AG08395 (cell line): ENCODE measurements around the gene TGFBR3.
"Not testable (repeated sequence)": the region's sequence is repeated elsewhere in the genome, so short reads cannot be mapped to it uniquely, and the experiment has no call there.

Experiments
- DNase-seq: peaks from one replicate; pipeline ENCODE4 v3.0.0; 2012; ENCODE audit warnings: mixed read lengths, low spot score

The TGFBR3 gene

DNA sequence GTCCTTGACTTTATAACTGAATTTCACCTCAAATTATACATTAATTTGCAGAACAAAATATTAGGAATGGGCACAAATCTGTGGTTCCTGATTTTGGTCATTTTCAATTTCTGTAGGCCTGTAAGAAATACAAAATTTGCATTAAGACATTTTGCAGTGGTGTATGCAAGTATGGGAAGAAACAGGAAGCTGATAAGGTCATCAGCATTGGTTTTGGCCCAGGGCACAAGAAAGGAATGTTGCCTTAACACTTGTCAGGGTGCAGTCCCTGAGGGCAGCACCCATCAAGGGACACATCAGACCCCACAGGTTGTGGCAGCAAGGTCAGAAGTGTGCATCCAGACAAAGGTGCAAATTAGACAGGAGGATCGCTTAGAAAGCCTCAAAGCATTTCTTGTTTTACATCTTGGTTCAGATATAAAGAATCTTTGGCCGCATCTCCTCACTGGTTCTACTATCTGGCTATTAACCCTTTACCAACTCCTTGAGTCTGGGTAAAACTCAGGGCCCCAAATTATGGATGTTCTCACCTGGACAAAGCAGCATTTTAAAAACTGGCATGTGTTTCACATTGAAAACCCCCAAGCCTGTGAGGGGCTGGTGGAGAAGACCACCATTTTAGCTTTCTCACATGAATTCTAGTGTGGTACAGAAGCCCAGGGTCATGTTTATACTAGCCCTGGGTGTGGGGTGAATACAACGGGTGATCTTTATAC, 202.9 kb downstream of the TGFBR3 start:
- DNase-seq = no peak

DNA sequence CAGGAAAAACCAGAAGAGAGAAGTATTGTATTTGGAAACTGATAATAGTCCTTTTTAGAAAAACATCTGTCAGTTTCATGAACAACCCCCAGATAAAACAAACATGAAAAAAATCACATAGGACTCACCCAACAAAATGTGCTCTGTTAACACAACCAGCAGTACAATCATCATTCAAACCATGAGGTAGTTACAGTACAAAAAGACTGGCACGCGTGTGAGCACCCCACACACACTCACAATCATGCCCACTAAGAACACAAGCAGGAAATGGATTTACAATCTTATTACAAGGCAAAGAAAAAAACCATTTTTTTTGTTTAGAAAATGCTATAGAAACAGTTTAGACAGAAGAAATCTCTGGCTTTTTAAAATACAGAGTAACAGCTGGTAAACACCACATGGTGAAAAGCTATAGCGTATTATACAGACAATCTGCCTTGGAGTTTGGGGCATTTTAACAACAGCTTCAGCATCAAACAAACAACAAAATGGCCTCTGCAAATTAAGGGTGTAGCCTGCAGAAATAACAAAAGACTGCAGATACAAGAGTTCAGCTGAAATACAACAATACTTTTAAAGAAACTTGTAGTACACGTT, 205.3 kb downstream of the TGFBR3 start:
- no peak for DNase-seq

DNA sequence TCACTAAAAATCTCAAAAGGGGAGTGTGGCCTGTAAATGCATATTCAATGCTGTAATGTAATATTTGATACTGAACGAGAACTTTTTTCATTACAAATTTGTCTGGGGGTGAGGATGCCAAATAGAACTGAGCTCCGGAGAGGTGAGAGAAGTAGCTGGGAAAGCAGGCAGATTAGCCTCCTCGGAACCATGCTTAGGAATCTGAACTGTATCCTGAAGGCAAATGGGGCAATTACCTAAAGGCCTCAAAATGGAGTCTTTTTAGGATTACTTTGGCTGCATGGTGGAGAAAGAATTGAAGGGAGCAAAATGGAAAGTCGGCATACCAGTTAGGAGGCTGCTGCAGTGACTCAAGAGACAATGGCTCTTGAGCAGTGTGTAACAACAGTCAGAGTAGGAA, 206.5 kb downstream of the TGFBR3 start:
- no peak for DNase-seq

DNA sequence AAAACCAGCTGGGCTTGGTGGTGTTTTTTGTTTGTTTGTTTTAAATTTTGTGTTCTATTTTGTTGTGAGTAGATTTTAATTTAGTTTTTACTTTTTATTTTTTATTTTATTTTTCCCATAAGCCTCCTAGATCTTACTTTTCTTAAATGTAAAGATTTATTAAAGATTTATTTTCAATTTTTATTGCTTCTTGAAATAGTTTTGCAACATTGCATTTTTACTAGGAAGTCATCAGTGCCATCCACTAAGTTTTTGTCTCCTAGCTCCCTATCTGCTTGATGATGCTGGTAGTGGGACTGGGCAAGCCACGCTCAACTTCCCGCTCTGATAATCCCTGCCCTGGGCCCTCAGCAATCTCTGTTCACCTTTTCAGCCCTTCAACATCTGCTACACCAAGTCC, 209.9 kb downstream of the TGFBR3 start:
- no peak for DNase-seq

DNA sequence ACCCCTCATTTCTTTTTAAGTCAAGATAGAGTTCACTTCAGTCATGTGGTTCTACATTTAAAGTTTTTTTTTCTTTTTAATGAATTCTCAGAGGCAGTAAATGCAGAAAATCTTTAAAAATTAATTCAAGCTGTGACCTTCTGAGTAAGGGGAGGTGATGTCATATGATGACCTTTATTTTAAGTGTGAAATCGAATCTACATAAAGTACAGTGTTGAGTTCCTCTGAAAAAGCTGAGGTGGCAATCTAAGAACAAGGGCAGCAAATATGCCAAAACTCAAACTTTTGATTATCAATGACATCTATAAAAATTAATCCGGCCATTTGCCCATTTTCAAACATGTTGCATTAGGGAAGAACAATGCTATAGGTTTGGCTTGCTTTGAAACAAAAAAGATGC, 211.8 kb downstream of the TGFBR3 start:
- no peak for DNase-seq

DNA sequence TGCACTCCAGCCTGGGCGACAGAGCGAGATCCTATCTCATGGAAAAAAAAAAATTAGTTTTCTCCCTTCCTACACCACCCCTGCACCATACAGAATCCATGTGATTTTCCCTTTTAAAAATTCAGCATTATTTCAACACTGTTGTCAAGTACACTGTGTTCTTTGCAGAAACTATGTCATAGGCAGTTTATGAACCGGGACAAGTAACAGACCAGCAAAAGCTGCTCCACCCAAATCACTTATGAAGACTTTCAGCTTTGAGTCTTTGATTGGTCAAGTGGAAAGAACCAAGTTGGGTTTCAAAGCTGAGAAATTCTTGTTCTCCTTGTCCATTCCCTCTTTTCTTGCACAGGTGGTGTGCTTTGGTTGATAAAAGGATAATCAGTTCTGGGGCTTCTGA, 212.3 kb downstream of the TGFBR3 start:
- no peak for DNase-seq

DNA sequence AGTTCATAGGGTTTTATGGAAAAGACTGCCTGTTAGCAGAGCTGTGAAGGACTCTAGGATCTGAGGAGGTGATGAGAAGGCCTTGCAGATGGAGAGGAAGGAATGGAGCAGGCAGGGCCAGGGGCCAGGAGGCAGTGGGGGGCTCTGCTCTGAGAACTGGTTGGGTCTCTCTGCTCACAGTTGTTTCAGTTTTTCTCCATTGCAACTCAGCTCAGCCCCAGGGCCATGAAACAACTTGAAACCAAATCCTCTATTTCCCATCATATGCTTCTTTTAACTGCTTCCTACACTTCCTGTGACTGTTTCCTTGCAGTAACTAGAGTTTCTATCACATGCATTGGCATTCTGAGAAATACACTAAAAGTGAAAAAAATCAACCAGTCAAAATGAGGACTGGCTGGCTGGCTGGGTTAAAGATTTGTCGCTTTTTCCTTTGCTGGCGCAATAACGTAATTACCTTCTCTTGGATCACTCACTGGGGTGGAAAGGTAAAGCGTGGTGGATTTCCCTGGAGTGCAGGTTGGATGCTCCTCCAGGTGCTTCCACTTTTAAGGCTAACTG, 213.3 kb downstream of the TGFBR3 start:
- no peak for DNase-seq

DNA sequence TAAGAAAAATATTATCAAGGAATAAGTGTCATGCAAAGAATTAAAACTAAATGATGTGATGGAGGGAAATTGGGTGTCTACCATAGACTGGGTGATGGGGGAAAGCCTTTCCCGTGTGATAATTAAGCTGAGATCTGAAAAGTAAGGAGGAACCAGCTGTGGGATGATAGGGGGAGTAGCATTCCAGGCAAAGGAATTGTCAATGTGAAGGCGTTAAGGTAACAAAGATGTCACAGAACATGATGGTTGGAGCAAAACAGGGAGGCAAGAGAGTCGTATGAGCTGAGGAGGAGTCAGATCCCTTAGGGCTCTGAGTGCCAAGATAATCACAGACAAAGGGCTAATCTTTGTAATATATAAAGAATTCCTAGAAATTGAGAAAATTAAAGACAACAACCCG, 215.2 kb downstream of the TGFBR3 start:
- no peak for DNase-seq

DNA sequence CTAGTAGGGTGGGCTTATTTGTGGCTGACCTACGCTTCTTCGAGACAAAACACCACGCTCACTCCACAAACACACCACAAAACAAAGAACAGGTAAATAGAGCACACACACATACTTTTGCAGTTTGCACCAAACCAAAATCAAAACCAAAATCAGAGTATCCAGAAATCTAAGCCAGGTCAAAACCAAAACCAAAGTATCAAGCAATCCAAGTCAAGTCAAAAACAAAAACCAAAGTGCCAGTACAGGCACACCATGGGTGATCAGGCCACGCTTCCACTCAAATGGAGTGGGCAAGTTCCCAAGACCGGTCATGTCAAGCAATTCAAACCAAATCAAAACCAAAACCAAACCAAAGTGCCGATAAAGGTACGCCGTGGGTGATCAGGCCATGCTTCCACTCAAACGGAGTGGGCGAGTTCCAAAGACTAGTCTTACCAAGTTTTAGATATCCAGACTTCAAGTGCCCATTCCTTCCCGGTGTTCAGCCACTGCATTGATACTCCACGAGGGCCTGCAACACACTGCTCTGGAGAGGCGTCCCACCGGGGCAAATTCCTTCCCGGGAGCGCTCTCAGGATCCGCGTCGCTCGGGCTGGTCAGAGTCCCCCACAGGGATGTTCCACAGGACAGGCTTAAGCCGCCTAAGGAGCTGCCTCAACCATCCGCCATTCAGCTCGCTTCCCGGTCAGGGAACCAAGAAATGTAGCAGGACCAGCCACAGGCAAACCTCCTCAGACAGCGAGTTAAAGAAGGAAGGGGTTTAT, 216.2 kb downstream of the TGFBR3 start:
- no peak for DNase-seq

DNA sequence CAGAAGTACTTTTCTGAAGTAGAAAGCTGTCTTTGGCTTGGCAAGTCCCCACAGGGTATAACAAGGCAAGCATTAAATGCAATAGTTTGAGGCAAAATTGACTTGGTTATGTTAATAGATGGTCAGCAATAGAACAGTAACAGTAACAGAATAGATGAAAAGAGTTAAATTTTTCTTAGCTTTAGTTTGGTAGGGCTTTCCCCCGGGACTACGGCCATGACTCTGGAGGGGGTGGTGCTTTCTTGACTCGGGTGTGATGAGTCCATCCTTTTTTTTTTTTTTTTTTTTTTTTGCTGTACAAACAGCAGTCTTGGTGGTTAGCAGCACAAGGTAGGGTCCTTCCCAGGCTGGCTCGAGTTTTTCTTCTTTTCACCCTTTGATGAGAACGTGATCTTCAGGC, 219.3 kb downstream of the TGFBR3 start:
- DNase-seq = not testable (repeated sequence)

DNA sequence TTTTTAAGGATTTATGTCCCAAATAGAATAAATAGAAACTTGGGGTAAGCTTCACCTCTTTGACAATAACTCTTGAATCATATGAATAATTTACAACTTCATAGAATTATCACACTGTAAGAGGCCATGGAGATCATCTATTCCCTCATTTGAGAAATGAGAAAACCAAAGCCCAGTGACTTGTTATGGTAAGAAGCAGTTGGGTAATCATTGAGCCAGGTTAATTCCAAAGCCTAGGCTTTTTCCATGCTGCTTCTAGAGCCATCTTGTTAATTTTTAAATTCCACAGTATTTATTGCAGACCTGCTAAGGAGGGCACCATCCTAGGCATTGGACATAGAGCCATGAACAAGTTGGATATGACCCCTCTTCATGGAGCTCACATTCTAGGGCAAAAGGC, 224.8 kb downstream of the TGFBR3 start:
- no peak for DNase-seq

DNA sequence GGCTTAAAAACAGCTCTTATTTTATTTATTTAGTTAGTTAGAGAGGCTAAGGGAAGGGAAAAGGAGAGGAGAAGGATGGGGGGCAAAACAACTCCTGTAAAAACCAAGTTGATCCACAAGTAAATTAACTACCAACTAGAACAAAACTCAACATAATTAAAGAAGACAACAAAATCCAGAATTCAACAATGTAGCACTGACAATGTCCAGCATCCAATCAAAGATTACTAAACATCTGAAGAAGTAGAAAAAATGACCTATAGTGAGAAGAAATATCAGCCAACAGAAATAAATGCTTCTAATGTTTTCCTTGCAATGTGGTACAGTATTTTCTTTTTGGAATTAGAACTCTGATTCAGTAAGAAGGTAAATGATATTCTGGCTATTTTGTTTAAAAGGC, 225.2 kb downstream of the TGFBR3 start:
- no peak for DNase-seq

DNA sequence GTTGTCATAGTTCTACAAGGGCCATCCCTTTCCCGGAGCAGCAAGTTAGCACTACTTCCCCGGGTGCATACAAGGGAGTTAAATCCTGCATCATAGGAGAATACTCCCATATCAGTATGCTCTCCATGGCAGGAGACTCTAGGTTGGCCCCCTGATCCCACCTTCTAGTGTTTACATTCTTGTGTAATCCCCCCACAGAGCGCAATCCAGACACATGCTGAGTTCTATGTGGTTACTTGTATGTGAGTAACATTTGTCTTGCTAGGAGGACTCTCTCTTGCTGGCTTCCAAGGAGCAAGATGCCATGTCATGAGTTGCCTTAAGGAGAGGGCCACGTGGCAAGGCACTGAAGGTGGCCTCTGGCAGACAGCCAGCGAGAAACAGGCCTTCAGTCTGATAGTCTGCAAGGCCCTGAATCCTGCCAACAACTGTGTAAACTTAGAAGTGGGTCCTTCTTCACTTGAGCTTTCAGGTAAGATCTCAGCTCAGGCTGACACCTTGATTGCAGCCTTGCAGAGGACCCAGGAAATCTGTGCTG, 230.0 kb downstream of the TGFBR3 start:
- DNase-seq = no peak

DNA sequence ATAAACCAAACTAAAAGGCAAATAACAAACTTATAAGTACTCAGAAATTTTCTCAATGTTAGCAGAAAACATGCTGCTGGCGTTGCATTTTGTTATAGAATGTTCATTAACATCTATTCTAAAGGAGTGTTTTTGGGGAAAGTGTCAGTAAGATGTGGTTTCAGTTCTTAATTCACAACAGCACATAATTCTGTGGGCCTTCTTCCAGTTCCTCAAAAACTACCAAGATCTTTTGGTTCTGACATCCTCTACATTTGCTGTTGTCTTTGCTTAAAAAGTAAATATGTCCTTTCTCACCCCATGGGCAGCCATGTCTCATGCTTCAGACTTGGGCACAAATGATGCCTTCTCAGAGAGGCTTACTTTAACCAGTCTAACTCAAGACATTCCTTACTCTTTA, 232.8 kb downstream of the TGFBR3 start:
- no peak for DNase-seq

DNA sequence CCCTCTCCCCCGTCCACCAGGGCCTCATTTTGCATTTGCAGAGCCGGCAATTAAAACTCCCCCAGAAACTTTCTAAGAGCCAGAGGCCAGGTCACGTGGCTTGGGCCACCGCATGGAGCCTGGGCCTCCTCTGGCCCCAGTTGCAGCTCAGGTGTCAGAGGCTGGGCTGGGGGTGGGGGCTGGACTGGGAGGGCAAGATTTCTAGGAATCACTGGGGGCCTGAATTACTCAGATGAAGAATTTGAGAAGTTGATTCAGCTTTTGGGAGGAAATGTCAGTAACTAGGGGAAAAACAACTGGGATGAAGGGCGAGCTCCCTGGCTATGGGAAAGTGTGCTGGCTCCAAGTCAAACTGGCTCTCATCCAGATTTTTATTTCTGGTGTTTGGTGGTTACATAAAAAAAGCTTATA, 234.3 kb downstream of the TGFBR3 start:
- DNase-seq = no peak

DNA sequence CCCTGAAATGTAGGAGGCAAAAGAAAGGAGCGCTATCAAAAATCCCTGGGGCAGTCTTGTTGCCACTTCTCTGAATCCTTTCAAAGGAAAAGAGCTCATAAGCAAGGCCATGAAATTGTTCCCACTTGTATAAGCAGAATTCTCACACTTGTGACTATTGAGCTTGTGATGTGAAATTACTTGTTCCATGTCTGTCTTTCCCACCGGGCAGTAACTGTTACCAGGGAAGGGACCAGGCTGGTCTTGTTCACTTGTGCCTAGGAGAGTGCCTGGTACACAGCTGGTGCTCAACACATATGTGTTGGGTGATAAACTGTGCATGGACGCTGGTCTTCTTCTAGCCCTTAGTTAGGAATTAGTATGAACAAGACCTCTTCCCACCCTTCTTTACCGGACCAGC, 234.7 kb downstream of the TGFBR3 start:
- no peak for DNase-seq

DNA sequence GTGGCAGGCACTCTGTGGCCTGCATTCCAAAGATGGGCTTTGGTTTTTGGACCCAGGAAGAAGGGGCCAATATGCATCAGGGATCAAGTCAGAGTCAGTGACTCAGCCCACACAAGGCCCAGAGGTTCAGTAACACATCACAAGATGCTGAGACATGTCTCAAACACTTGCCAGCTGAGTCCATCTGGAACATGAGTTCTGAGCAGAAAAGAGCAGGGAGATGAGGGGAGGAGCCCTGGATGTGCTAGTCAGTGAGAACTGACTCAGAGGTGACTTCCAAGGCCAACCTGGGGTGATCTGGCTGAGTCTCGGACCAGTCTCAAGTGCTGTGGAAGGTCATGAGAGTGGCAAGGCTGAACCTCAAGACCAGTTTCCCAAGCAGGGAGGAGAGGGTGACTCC, 235.2 kb downstream of the TGFBR3 start:
- DNase-seq = peak; percentile 97

DNA sequence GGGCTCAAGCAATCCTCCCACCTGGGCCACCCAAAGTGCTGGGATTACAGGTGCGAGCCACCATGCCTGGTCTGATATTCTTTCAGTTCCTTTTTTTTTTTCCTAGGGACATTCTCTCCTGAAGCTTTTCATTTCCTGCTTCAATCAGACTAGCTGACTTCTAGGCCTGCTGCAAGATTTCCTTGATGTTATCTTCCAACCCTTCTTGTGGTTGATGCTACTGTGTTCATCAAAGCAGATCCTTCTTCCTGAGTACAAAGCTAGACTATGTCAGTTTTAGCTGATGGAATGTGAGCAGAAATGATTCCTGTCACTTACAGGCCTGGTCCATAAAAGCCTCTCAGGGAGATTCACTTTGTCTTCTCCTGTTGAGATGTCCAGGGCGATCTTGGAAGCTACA, 238.9 kb downstream of the TGFBR3 start:
- DNase-seq = no peak

DNA sequence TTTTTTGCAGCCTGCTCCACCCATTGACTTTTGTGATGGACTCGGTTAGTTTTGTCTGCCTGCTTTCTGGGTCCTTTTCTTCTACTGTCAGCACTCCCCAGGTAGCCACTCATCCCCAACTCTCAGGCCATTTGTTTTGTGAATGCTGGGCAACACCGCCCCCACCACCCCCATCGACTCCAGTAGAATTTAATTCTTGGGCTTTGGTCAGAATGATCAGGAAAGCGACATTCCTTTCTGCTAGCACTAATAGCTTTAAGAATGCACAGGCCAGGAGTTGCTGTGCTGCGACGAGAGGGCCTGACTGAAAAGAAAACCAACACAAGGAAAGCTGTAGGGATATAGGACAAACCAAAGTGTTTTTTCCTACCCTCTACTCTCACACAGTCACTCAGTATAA, 240.9 kb downstream of the TGFBR3 start:
- DNase-seq = no peak

DNA sequence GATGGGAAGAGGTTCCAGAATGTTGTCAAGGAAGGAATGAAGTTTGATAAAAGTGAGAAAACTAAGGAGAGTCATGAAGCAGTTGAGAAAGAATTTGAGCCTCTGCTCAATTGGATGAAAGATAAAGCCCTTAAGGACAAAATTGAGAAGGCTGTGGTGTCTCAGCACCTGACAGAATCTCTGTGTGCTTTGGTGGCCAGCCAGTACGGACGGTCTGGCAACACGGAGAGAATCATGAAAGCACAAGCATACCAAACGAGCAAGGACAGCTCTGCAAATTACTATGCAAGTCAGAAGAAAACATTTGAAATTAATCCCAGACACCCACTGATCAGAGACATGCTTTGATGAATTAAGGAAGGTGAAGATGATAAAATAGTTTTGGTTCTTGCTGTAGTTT, 242.5 kb downstream of the TGFBR3 start:
- DNase-seq = no peak

DNA sequence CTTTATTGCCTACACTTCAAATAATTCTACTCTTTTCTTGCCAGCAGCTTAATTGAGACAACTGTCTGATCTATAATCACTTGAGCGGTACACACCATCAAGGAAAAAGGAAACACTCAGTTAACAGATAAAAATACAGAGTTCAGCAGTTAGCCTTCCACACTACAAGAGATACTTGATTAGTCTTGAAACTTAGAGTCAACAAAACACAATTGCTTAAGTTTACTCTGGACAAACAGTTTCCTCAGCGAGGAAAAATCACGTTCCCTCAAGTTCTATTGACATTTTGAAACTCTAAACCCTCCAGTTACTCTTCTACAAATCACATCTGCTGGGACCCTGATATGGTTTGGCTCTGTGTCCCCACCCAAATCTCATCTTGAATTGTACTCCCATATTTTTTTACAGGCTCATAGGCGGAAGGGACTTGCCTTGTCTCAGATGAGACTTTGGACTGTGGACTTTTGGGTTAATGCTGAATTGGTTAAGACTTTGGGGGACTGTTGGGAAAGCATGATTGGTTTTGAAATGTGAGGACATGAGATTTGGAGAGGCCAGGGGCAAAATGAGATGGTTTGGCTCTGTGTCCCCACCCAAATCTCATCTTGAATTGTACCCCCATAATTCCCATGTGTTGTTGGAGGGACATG, 244.9 kb downstream of the TGFBR3 start:
- DNase-seq = no peak

DNA sequence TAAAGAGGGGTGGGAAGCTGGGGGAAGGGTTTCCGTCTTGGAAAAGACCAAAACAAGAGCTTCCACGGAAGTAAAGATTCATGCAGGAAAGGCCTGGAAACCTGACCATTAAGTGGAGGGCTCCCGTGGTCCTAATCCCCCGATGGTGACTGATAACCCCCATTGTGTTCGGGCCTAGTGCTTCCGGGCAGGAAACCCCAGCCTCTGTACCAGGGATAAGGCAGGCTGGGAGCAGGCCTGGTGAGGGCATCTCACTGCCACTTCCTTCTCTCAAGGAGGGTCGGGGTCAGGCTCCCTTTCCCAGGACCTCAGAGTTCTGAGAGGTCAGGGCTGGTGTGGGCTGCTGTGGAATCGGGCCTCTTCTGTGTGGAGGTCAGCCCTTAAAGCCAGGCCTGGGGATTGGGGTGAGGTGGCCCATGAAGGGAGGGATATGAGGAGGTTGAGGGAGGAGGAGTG, 248.4 kb downstream of the TGFBR3 start:
- no peak for DNase-seq
